Panc1 (cell line): ENCODE data around the gene WHRN. TPM values are rescaled to one million over a fixed set of nuclear protein-coding genes. Genes with fewer than 3 reads are reported as not detected.

Experiments used
- ATAC-seq: fragments of 200-7000 bp; cut with Tn5 transposase; 2 replicates; pipeline ENCODE4 v1.9.1; 2020; ENCODE audit warnings: mild to moderate bottlenecking, moderate library complexity
- BruUV-seq: library from RNA; stranded (reverse); fragments of 400-500 nt; replicated peaks from 2 replicates; lab custom pipeline; 2021; lab: Mats Ljungman, UMichigan
- CTCF ChIA-PET: fragments of 300-600 bp; sonication (Branson Sonifier 250); formaldehyde crosslinking; loops from one replicate; lab custom pipeline; 2022; ENCODE audit warnings: antibody characterized with exemption; lab: Charles Lee
- POLR2A ChIA-PET: fragments of 300-600 bp; sonication (Branson Sonifier 250); formaldehyde crosslinking; loops from one replicate; lab custom pipeline; 2022; ENCODE audit warnings: antibody characterized with exemption; lab: Charles Lee
- DNase-seq: peaks from one replicate; pipeline ENCODE4 v3.0.0-alpha.2; 2010; ENCODE audit warnings: low read depth, low spot score
- H3K27ac ChIP-seq: 2 replicates; pipeline ENCODE4 v1.5.1; 2011; ENCODE audit warnings: mild to moderate bottlenecking, low read length, inconsistent platforms
- H3K27me3 ChIP-seq: fragments of 200-500 bp; sonication (Bioruptor generic); 2 replicates; pipeline ENCODE4 v1.6.0; 2014; ENCODE audit warnings: low read length, inconsistent platforms; ENCODE audit not compliant: control insufficient read depth, insufficient read depth
- H3K36me3 ChIP-seq: fragments of 200-500 bp; sonication (Bioruptor generic); 2 replicates; pipeline ENCODE4 v1.5.1; 2014; ENCODE audit warnings: inconsistent platforms, mild to moderate bottlenecking, low read length, moderate library complexity; ENCODE audit not compliant: control insufficient read depth, insufficient read depth
- H3K4me1 ChIP-seq: 2 replicates; pipeline ENCODE4 v1.5.1; 2011; ENCODE audit warnings: inconsistent platforms, mild to moderate bottlenecking, low read length, moderate library complexity; ENCODE audit not compliant: control insufficient read depth, insufficient read depth
- H3K4me3 ChIP-seq, 2 experiments: 2 replicates each; pipeline ENCODE4 v1.5.1; 2011 to 2012; ENCODE audit warnings: low read depth in 2 of 2, low read length in 2 of 2, mild to moderate bottlenecking in 2 of 2, inconsistent platforms in 1 of 2, moderate library complexity in 1 of 2
- H3K9me3 ChIP-seq: fragments of 200-500 bp; sonication (Bioruptor generic); 2 replicates; pipeline ENCODE4 v1.5.1; 2014; ENCODE audit warnings: low read depth, mild to moderate bottlenecking, inconsistent platforms, low read length, moderate library complexity; ENCODE audit not compliant: control insufficient read depth, insufficient read depth
- CTCF ChIP-seq: fragments of 450-650 bp; IDR thresholded peaks from 2 replicates; pipeline ENCODE4 v1.5.1; 2017; ENCODE audit warnings: mild to moderate bottlenecking
- POLR2AphosphoS5 ChIP-seq: IDR thresholded peaks from 2 replicates; pipeline ENCODE4 v1.6.1; 2012; ENCODE audit warnings: mild to moderate bottlenecking, low read depth, low read length, moderate library complexity
- REST ChIP-seq, 2 experiments: IDR thresholded peaks; 2 replicates each; pipeline ENCODE4 v1.6.1; 2011 to 2012; ENCODE audit warnings: low read depth in 2 of 2, control low read depth in 1 of 2, low read length in 1 of 2, mild to moderate bottlenecking in 1 of 2, moderate library complexity in 1 of 2; ENCODE audit not compliant: insufficient read depth in 1 of 2
- SIN3A ChIP-seq: IDR thresholded peaks from 2 replicates; pipeline ENCODE4 v1.6.1; 2012; ENCODE audit warnings: low read depth, mild to moderate bottlenecking, low read length, moderate library complexity, borderline replicate concordance; ENCODE audit not compliant: insufficient read depth
- TCF7L2 ChIP-seq: IDR thresholded peaks from 2 replicates; pipeline ENCODE4 v1.6.1; 2011; ENCODE audit warnings: mild to moderate bottlenecking, low read depth, low read length, inconsistent platforms
- in situ Hi-C: cut with HindIII; loops from 2 replicates; pipeline ENCODE4 v1.10.0; 2016; ENCODE audit warnings: low sequenced_read_pairs, low pct_unique_long_range_greater_than_20kb
- intact Hi-C: fragments of 100-400 bp; cut with micrococcal nuclease; formaldehyde crosslinking; loops from one replicate; pipeline ENCODE4 v1.10.0; 2022; ENCODE audit not compliant: unreplicated experiment
- total RNA-seq: library from RNA; stranded (reverse); gene quantifications from one replicate; pipeline ENCODE4 v1.2.1, GENCODE V29; 2021; ENCODE audit not compliant: unreplicated experiment

The WHRN gene
- total RNA-seq, 1 experiment from 2014 or later = 18.0 TPM

DNA sequence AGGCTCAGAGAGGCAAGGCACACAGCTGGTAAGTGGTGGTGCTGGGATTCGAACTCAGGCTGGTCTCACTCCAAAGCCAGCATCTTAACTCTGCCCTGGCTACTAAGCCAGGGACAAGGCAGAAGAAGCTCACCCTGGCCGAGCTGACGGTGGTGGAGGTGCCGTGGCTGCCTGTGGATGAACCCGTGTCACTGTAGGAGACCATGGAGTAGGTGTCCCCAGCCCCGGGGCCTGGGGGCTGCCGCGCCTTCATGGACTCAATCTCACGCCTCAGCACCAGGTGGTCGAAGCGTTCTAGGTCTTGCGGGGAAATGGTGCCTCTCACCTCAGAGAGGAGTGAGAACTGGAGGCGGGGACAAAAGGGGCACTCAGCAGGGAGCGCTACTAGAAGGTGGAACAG, 82.1 kb downstream of the WHRN start:
- TF ChIP-seq POLR2AphosphoS5 = no peak
- TF ChIP-seq REST (IDR thresholded peaks at IDR 0.05; ENCODE audit: insufficient read depth in 1 of 2, low read depth in 2 of 2, low read length in 1 of 2) = no peak
- TF ChIP-seq CTCF = no peak
- no peak for TF ChIP-seq SIN3A
- no peak for TF ChIP-seq TCF7L2
- Histone ChIP-seq H3K9me3 (no peaks in the 10 kb centered on the region), H3K27me3 (no peaks in the 10 kb centered on the region), H3K4me3 (no peak overlapping the region), H3K4me1 (no peaks in the 10 kb centered on the region), H3K36me3 (no peaks in the 10 kb centered on the region), H3K27ac (no peak overlapping the region)
- ATAC-seq = no peak
- POLR2A ChIA-PET = no interaction called here
- CTCF ChIA-PET = no interaction called here
- no peak for DNase-seq
- in situ Hi-C loops = no loop called here
- intact Hi-C loops = no loop called here
- BruUV-seq = no TSS peak

- intact Hi-C loops (no loop called here), in situ Hi-C loops (no loop called here)
- no peaks in the 10 kb centered on the region for H3K27me3 ChIP-seq
- ATAC-seq (no peak), DNase-seq (no peak)
- no peak overlapping the region for H3K4me3 ChIP-seq
- H3K36me3 ChIP-seq = no peaks in the 10 kb centered on the region
- BruUV-seq = no TSS peak
- TF ChIP-seq POLR2AphosphoS5 (no peak), CTCF (no peak), TCF7L2 (no peak), SIN3A (no peak), REST (IDR thresholded peaks at IDR 0.05; ENCODE audit: insufficient read depth in 1 of 2, low read depth in 2 of 2, low read length in 1 of 2) (no peak)
- CTCF ChIA-PET = no interaction called here
- H3K27ac ChIP-seq = no peak overlapping the region
- no peaks in the 10 kb centered on the region for H3K9me3 ChIP-seq
- POLR2A ChIA-PET = no interaction called here
- no peaks in the 10 kb centered on the region for H3K4me1 ChIP-seq
These were observed 84.1 kb downstream of the WHRN start for GRCh38 chr9:114421147-114421546.
